H1 (cell line): ENCODE results near the gene FKBP1B. TPM values are rescaled to one million over a fixed set of nuclear protein-coding genes. Genes with fewer than 3 reads are reported as not detected.

Source experiments
- CTCF ChIA-PET: fragments of 300-600 bp; sonication (Branson Sonifier 250); formaldehyde crosslinking; loops from one replicate; lab custom pipeline; 2021; ENCODE audit not compliant: partially characterized antibody; lab: Charles Lee
- POLR2A ChIA-PET: fragments of 300-600 bp; sonication (Branson Sonifier 250); formaldehyde crosslinking; loops from one replicate; lab custom pipeline; 2021; ENCODE audit warnings: inconsistent platforms; ENCODE audit not compliant: partially characterized antibody; lab: Charles Lee
- DNase-seq, 2 experiments: peaks; one replicate each; pipeline versions ENCODE4 v3.0.0 to v3.0.0-alpha.2; 2010 to 2022; ENCODE audit warnings: low spot score in 2 of 2, low read depth in 1 of 2, mixed read lengths in 1 of 2
- FAIRE-seq: peaks from 2 replicates; lab custom pipeline; 2011; peaks lifted over from hg19 to GRCh38; lab: Jason Lieb, UNC
- H2AFZ ChIP-seq: 2 replicates; pipeline ENCODE4 v1.8.1; 2012; ENCODE audit warnings: low read length, inconsistent platforms
- H2AK5ac ChIP-seq: 2 replicates; pipeline ENCODE4 v1.6.1; 2013; ENCODE audit warnings: low read depth, low read length
- H2BK120ac ChIP-seq: replicated peaks from 2 replicates; pipeline ENCODE3; 2013; ENCODE audit warnings: low read depth, low read length, inconsistent platforms
- H2BK12ac ChIP-seq: 2 replicates; pipeline ENCODE4 v1.6.1; 2013; ENCODE audit warnings: low read depth, low read length
- H2BK15ac ChIP-seq: 2 replicates; pipeline ENCODE4 v1.6.1; 2013; ENCODE audit warnings: low read length
- H2BK20ac ChIP-seq: 2 replicates; pipeline ENCODE4 v1.6.1; 2013; ENCODE audit warnings: low read length
- H2BK5ac ChIP-seq: 2 replicates; pipeline ENCODE4 v1.6.1; 2013; ENCODE audit warnings: low read depth, low read length
- H3K14ac ChIP-seq: 2 replicates; pipeline ENCODE4 v1.6.1; 2013; ENCODE audit warnings: inconsistent platforms; ENCODE audit not compliant: insufficient read length
- H3K18ac ChIP-seq: 2 replicates; pipeline ENCODE4 v1.6.1; 2013; ENCODE audit warnings: low read length; ENCODE audit errors: extremely low read depth
- H3K23ac ChIP-seq: 2 replicates; pipeline ENCODE4 v1.6.1; 2013; ENCODE audit warnings: inconsistent platforms; ENCODE audit not compliant: insufficient read length
- H3K23me2 ChIP-seq: 2 replicates; pipeline ENCODE4 v1.6.1; 2013; ENCODE audit warnings: low read depth, low read length
- H3K27ac ChIP-seq: 2 replicates; pipeline ENCODE4 v1.6.1; 2011; ENCODE audit warnings: low read depth, low read length, inconsistent platforms
- H3K27me3 ChIP-seq, 4 experiments: replicated peaks in 1 of 4; 1 replicate in 1 of 4; 2 replicates in 3 of 4; pipeline versions ENCODE4 v1.6.1 to v1.8.1; 2011 to 2013; ENCODE audit warnings: low read length in 3 of 4, mild to moderate bottlenecking in 3 of 4, inconsistent platforms in 2 of 4, mixed read lengths in 2 of 4, moderate library complexity in 1 of 4; ENCODE audit not compliant: control insufficient read depth in 3 of 4, insufficient read depth in 3 of 4; ENCODE audit errors: extremely low read depth in 1 of 4
- H3K36me3 ChIP-seq, 4 experiments: 2 replicates each; pipeline versions ENCODE4 v1.6.1 to v1.8.1; 2011 to 2013; ENCODE audit warnings: mild to moderate bottlenecking in 4 of 4, low read length in 3 of 4, moderate library complexity in 2 of 4, control low read depth in 1 of 4, inconsistent platforms in 1 of 4; ENCODE audit not compliant: insufficient read depth in 4 of 4, control insufficient read depth in 2 of 4
- H3K4ac ChIP-seq: replicated peaks from 2 replicates; pipeline ENCODE3; 2013; ENCODE audit warnings: low read length, low read depth, mixed read lengths, inconsistent platforms; ENCODE audit not compliant: insufficient read length
- H3K4me1 ChIP-seq, 4 experiments: replicated peaks in 1 of 4; 1 replicate in 1 of 4; 2 replicates in 3 of 4; pipeline versions ENCODE4 v1.6.1 to v1.8.1; 2011 to 2013; ENCODE audit warnings: low read length in 3 of 4, inconsistent platforms in 2 of 4, mixed read lengths in 1 of 4; ENCODE audit not compliant: insufficient read depth in 4 of 4, control insufficient read depth in 3 of 4
- H3K4me2 ChIP-seq, 2 experiments: 2 replicates each; pipeline versions ENCODE4 v1.6.1 to v1.8.1; 2011 to 2013; ENCODE audit warnings: low read depth in 2 of 2, low read length in 2 of 2, control low read depth in 1 of 2, inconsistent platforms in 1 of 2, mild to moderate bottlenecking in 1 of 2; ENCODE audit not compliant: insufficient read depth in 1 of 2
- H3K4me3 ChIP-seq, 4 experiments: fragments of 200-600, 300-600 bp in 1 of 4; sonication (generic), shearing (Covaris generic), sonication (Bioruptor Twin) in 1 of 4; 2 replicates each; pipeline versions ENCODE4 v1.5.1 to v1.8.1; 2011 to 2016; ENCODE audit warnings: low read length in 4 of 4, low read depth in 3 of 4, control low read depth in 2 of 4, inconsistent platforms in 2 of 4, mild to moderate bottlenecking in 2 of 4, mixed read lengths in 1 of 4, moderate library complexity in 1 of 4; ENCODE audit not compliant: insufficient read depth in 2 of 4; ENCODE audit errors: extremely low read depth in 1 of 4
- H3K56ac ChIP-seq: replicated peaks from 2 replicates; pipeline ENCODE3; 2013; ENCODE audit warnings: low read depth, mild to moderate bottlenecking, mixed read lengths, low read length, inconsistent platforms; ENCODE audit not compliant: insufficient read length
- H3K79me1 ChIP-seq: 2 replicates; pipeline ENCODE4 v1.6.1; 2013; ENCODE audit warnings: low read depth, low read length, control low read depth
- H3K79me2 ChIP-seq, 2 experiments: 2 replicates each; pipeline versions ENCODE4 v1.6.1 to v1.8.1; 2012 to 2013; ENCODE audit warnings: low read length in 2 of 2, mild to moderate bottlenecking in 2 of 2, inconsistent platforms in 1 of 2; ENCODE audit not compliant: insufficient read depth in 2 of 2, control insufficient read depth in 1 of 2
- H3K9ac ChIP-seq, 4 experiments: replicated peaks in 1 of 4; 1 replicate in 1 of 4; 2 replicates in 3 of 4; pipeline versions ENCODE4 v1.6.1 to v1.8.1; 2011 to 2013; ENCODE audit warnings: low read depth in 3 of 4, low read length in 3 of 4, control low read depth in 2 of 4, mild to moderate bottlenecking in 2 of 4, moderate library complexity in 2 of 4, inconsistent platforms in 1 of 4; ENCODE audit errors: extremely low read depth in 1 of 4
- H3K9me3 ChIP-seq, 2 experiments: 2 replicates each; pipeline versions ENCODE4 v1.6.1 to v1.8.1; 2012 to 2013; ENCODE audit warnings: mild to moderate bottlenecking in 2 of 2, moderate library complexity in 2 of 2, control low read depth in 1 of 2, inconsistent platforms in 1 of 2, low read depth in 1 of 2, low read length in 1 of 2, mixed read lengths in 1 of 2; ENCODE audit not compliant: insufficient read depth in 2 of 2
- H4K20me1 ChIP-seq, 2 experiments: replicated peaks in 1 of 2; 2 replicates each; pipeline versions ENCODE3 to v1.8.1; 2011 to 2013; ENCODE audit warnings: inconsistent platforms in 2 of 2, low read length in 2 of 2, mild to moderate bottlenecking in 1 of 2; ENCODE audit not compliant: insufficient read depth in 2 of 2, control insufficient read depth in 1 of 2
- H4K5ac ChIP-seq: 2 replicates; pipeline ENCODE4 v1.6.1; 2013; ENCODE audit warnings: low read length, low read depth, mixed read lengths, inconsistent platforms; ENCODE audit not compliant: insufficient read length
- H4K8ac ChIP-seq: 2 replicates; pipeline ENCODE4 v1.8.0; 2013; ENCODE audit warnings: mild to moderate bottlenecking, moderate library complexity, low read length, inconsistent platforms; ENCODE audit not compliant: insufficient read depth; ENCODE audit errors: extremely low read depth
- H4K91ac ChIP-seq: replicated peaks from 2 replicates; pipeline ENCODE3; 2013; ENCODE audit warnings: low read length, mixed read lengths, inconsistent platforms; ENCODE audit not compliant: insufficient read length
- ATF3 ChIP-seq: IDR thresholded peaks from 2 replicates; pipeline ENCODE4 v1.6.1; 2011; ENCODE audit warnings: low read depth, mild to moderate bottlenecking, low read length; ENCODE audit not compliant: insufficient read depth
- BRCA1 ChIP-seq: IDR thresholded peaks from 2 replicates; pipeline ENCODE4 v1.6.1; 2012; ENCODE audit warnings: low read depth, low read length, improper control_type of control experiment
- CEBPB ChIP-seq: IDR thresholded peaks from 2 replicates; pipeline ENCODE4 v1.6.1; 2012; ENCODE audit warnings: low read depth, low read length
- EZH2 ChIP-seq: fragments of 200-600 bp; sonication (generic); IDR thresholded peaks from 2 replicates; pipeline ENCODE4 v1.7.1; 2012; ENCODE audit warnings: low read depth, mild to moderate bottlenecking, moderate library complexity, low read length, inconsistent platforms; ENCODE audit not compliant: severe bottlenecking
- FOSL1 ChIP-seq: IDR thresholded peaks from 2 replicates; pipeline ENCODE4 v1.6.1; 2011; ENCODE audit warnings: mild to moderate bottlenecking, low read depth, low read length, moderate library complexity; ENCODE audit not compliant: insufficient read depth
- GTF2F1 ChIP-seq: IDR thresholded peaks from 2 replicates; pipeline ENCODE4 v1.6.1; 2012; ENCODE audit warnings: low read depth, low read length, improper control_type of control experiment, borderline replicate concordance
- HDAC6 ChIP-seq: IDR thresholded peaks from one replicate; pipeline ENCODE4 v1.7.1; 2012; ENCODE audit warnings: low read depth, mild to moderate bottlenecking, inconsistent platforms, low read length, moderate library complexity
- JUN ChIP-seq: IDR thresholded peaks from 2 replicates; pipeline ENCODE4 v1.6.1; 2011; ENCODE audit warnings: low read depth, mild to moderate bottlenecking, improper control_type of control experiment, low read length
- NANOG ChIP-seq: IDR thresholded peaks from 2 replicates; pipeline ENCODE4 v1.6.1; 2011; ENCODE audit warnings: low read length, low read depth, mild to moderate bottlenecking, inconsistent platforms; ENCODE audit not compliant: insufficient read depth, poor library complexity, severe bottlenecking
- SIX5 ChIP-seq: IDR thresholded peaks from 2 replicates; pipeline ENCODE4 v1.6.1; 2011; ENCODE audit warnings: mild to moderate bottlenecking, low read depth, low read length
- SP1 ChIP-seq: IDR thresholded peaks from 2 replicates; pipeline ENCODE4 v1.6.1; 2011; ENCODE audit warnings: low read depth, low read length
- WGBS, 2 experiments: shearing (Covaris generic) in 1 of 2; methylation state at CpG; one replicate each; pipeline versions ENCODE4 v1.1.6 to v1.1.7; 2013 to 2015; ENCODE audit warnings: low lambda C conversion rate in 2 of 2, mixed read lengths in 2 of 2, inconsistent platforms in 1 of 2, low coverage in 1 of 2, missing lambda C conversion rate in 1 of 2; ENCODE audit not compliant: insufficient replicate concordance in 2 of 2, insufficient coverage in 1 of 2, insufficient read length in 1 of 2; ENCODE audit errors: extremely low coverage in 1 of 2, missing lambda C conversion rate in 1 of 2; 5-methylcytosine and 5-hydroxymethylcytosine counted together
- polyA plus RNA-seq, 7 experiments: library from polyadenylated mRNA; depleted of rRNA in 3 of 7; stranded (reverse) in 5 of 7; unstranded in 2 of 7; fragments of >200 nt in 5 of 7; fragments of 200-250 nt in 2 of 7; gene quantifications; 1 replicate in 5 of 7; 2 replicates in 1 of 7; 4 replicates in 1 of 7; pipeline versions ENCODE4 v1.2.1 to v1.2.3, GENCODE V29; 2011 to 2013; ENCODE audit warnings: missing spikeins in 2 of 7, mixed read lengths in 2 of 7
- total RNA-seq: library from RNA; stranded (reverse); fragmentation: NEBNext Ultra II Directional; extraction: Animal tissue kit (Norgen Biotek cat#: 25700); gene quantifications from 2 replicates; pipeline ENCODE4 v1.2.1, GENCODE V29; 2021

Gene FKBP1B
- total and polyA plus RNA-seq, 2 of the 8 experiments (the other 6 are each of a cell fraction or from before 2014, with no cell fraction given), result 50.8 to 151 TPM

GRCh38 chr2:24022975-24023575, 26.5 kb upstream of the FKBP1B start:
- H2AK5ac ChIP-seq, result peak overlapping the region; percentile 66; the same call in 1 of the 2 replicates
- peaks cover 0 to 14% (median 3%) of the 10 kb centered on the region in 4 experiments; a peak in 3 of 8 replicates for H3K36me3 ChIP-seq
- FAIRE-seq (no peak), DNase-seq (no peak)
- no peaks in the 10 kb centered on the region for H4K20me1 ChIP-seq
- peak overlapping the region; percentile 55; the same call in 1 of the 2 replicates for H2BK15ac ChIP-seq
- no peak overlapping the region for H4K91ac ChIP-seq
- peaks cover 0 to 5% of the 10 kb centered on the region in 2 experiments; a peak in 1 of 4 replicates for H3K79me2 ChIP-seq
- H3K79me1 ChIP-seq, result peaks cover 6% of the 10 kb centered on the region; the same call in 1 of the 2 replicates
- no peak overlapping the region for H3K23ac ChIP-seq
- H2BK120ac ChIP-seq, result no peak overlapping the region
- no peak overlapping the region for H3K9ac ChIP-seq
- no peak overlapping the region for H3K4me3 ChIP-seq
- H3K56ac ChIP-seq, result no peak overlapping the region
- H4K5ac ChIP-seq, result no peak overlapping the region
- H2BK20ac ChIP-seq, result no peak overlapping the region
- 94% methylated on average over 16 of the region's 16 CpGs; no CpG with 5 or more reads in 1 of the 2 experiments for WGBS, 2 experiments
- H3K9me3 ChIP-seq, result no peaks in the 10 kb centered on the region
- no peaks in the 10 kb centered on the region for H3K27me3 ChIP-seq
- no peak overlapping the region for H3K18ac ChIP-seq
- H2BK5ac ChIP-seq, result peak overlapping the region; percentile 67; the same call in 1 of the 2 replicates
- no peak overlapping the region; the same call in 1 of the 2 replicates for H4K8ac ChIP-seq
- no peaks in the 10 kb centered on the region for H3K23me2 ChIP-seq
- CTCF ChIA-PET, result interaction anchor here (0.6 to 3.4 kb wide), 6 partner anchors 9 to 88 kb away, joined by 4 to 31 read pairs (median 6); partner anchors contain the start of gene MFSD2B
- H3K27ac ChIP-seq, result no peak overlapping the region
- H2BK12ac ChIP-seq, result 0 out of 2 replicates have a peak overlapping the region, but pooled peaks have one; percentile 96
- H3K4me1 ChIP-seq, result peaks cover 12 to 28% (median 22%) of the 10 kb centered on the region in 4 experiments
- no peak overlapping the region for H2AFZ ChIP-seq
- H3K14ac ChIP-seq, result no peak overlapping the region
- no peak overlapping the region for H3K4me2 ChIP-seq
- POLR2A ChIA-PET, result interaction anchor here (1.0 to 1.8 kb wide), 4 partner anchors 13 to 61 kb away, joined by 3 to 8 read pairs (median 5); partner anchors contain the start of genes MFSD2B and TP53I3
- H3K4ac ChIP-seq, result no peak overlapping the region
- TF ChIP-seq NANOG, result no peak
- no peak for TF ChIP-seq CEBPB
- TF ChIP-seq ATF3, result no peak
- no peak for TF ChIP-seq FOSL1
- TF ChIP-seq EZH2, result no peak
- TF ChIP-seq JUN, result no peak
- TF ChIP-seq SP1, result no peak
- no peak for TF ChIP-seq BRCA1
- TF ChIP-seq HDAC6, result no peak
- TF ChIP-seq SIX5, result no peak
- TF ChIP-seq GTF2F1, result no peak
